ENCODE data around the gene RIC1. TPM values are rescaled to one million over a fixed set of nuclear protein-coding genes. Genes with fewer than 3 reads are reported as not detected.
A peak's percentile ranks its signal among the peaks of the same experiment; 100 is the strongest.

Gene RIC1
- total and polyA plus RNA-seq, 7 experiments from 2014 or later = 4.8 to 28.2 (median 24.4) TPM

DNA sequence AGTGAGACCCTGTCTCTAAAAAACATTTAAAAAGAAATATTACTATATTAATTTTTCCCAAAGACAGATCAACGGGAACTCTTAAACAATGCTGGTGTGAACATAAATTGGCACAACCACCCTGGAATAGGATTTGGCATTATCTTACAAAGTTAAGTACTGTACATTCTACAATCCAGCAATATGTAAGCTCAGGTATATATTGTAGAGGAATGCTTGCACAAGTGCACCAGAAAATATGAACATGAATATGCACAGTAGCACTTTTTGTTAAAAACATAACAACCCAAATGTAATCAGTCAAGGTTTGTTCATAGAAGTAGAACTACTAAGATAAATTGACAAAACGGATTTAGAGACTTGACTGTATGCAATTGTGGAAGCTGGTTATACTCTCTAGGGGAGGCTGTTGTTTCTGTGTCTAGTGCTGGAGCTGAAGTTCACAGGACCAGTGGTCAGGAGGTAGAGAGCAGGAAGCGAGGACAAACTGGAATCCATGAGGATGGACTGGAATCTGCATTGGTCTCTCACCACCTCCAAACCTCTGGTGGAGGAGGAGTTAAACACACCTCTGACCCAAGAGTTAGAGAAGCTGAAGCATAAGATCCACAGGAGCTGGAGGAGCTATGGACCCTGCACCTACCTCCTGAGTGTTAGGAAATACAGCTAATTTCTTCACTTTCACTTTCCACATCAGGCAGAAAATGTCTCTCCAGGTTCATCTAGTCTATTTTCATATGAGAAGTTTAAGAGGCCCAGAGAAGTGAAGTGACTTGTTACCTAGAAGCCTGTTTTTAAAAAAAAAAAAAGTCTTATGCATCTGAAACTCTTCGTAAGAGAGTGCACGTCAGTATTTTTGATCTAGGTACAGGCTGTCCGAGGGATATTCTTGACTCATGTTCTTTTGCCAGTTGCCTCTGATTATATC is 20.3 kb upstream of the RIC1 start:
- Histone ChIP-seq H3K4me3 (ENCODE audit: low read length) (peak overlapping the region; percentile 39), H3K27ac (ENCODE audit: low read depth, low read length) (peak overlapping the region; percentile 47), H3K9me3 (ENCODE audit: control insufficient read depth in 2 of 3, low read length in 3 of 3) (no peaks in the 10 kb centered on the region), H3K36me3 (ENCODE audit: control insufficient read depth in 2 of 3, insufficient read depth in 3 of 3, low read length in 3 of 3) (no peaks in the 10 kb centered on the region), H3K4me1 (ENCODE audit: control insufficient read depth in 2 of 2, insufficient read depth in 2 of 2, low read length in 2 of 2) (peaks cover 0 to 6% of the 10 kb centered on the region in 2 donors), H3K27me3 (ENCODE audit: control insufficient read depth in 2 of 2, insufficient read depth in 2 of 2, low read length in 2 of 2) (no peaks in the 10 kb centered on the region)
- peak in 3 of 9 donors; percentile 8 to 23 (median 21) for DNase-seq
- Mint-ChIP-seq H3K4me1 (peaks cover 7 to 51% (median 42%) of the 10 kb centered on the region in 7 donors), H3K27ac (peak overlapping the region; percentile 53 to 93 (median 86)), H3K27me3 (no peaks in the 10 kb centered on the region), H3K9me3 (peaks cover 0 to 3% (median 0%) of the 10 kb centered on the region in 11 donors), H3K36me3 (peaks cover 0 to 14% (median 4%) of the 10 kb centered on the region in 5 donors), H3K4me3 (peak overlapping the region; percentile 69 to 88 (median 82))
- intact Hi-C loops (cut with micrococcal nuclease) = loop anchor here in 1 of 2 donors (1.0 kb wide), 1 partner anchor 19 kb away; no protein-coding TSS in a partner anchor
- ChIA-PET POLR2A (interaction anchor here (0.7 to 2.6 kb wide), 7 partner anchors 8 to 224 kb away, joined by 3 to 21 read pairs (median 5); partner anchors contain the start of genes CD274, ERMP1, PLGRKT and RIC1), CTCF (interaction anchor here (0.6 to 2.2 kb wide), 5 partner anchors 8 to 818 kb away, joined by 3 to 10 read pairs (median 4); partner anchors contain the start of gene RIC1)
- ATAC-seq = peak; percentile 55

DNA sequence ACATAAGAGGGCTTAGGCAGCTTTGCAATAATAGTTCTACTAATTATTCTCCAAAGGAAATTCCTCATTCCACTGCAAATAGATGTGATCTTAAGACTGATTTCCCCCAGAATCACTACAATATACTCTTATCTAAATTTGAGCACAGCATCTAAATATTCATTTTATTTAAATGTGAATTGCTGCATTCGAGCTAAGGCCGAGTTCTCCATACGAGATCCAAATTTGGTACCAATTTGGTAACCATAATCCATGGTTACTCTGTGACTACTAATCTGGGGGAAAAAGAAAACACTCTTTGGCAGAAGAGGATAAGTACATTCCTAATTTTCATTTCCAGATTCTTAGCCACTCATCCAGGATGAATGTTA is 19.7 kb upstream of the RIC1 start:
- ATAC-seq (no peak), DNase-seq (no peak)
- Mint-ChIP-seq H3K36me3 (peaks cover 0 to 14% (median 4%) of the 10 kb centered on the region in 5 donors), H3K4me3 (peak overlapping the region in 9 of 10 donors; percentile 69 to 88 (median 82)), H3K27me3 (no peaks in the 10 kb centered on the region), H3K4me1 (peaks cover 7 to 51% (median 42%) of the 10 kb centered on the region in 7 donors), H3K9me3 (peaks cover 0 to 3% (median 0%) of the 10 kb centered on the region in 11 donors), H3K27ac (peak overlapping the region in 8 of 9 donors; percentile 53 to 93 (median 86))
- peak overlapping the region; percentile 47 for H3K27ac ChIP-seq (ENCODE audit: low read depth, low read length)
- no peaks in the 10 kb centered on the region for H3K36me3 ChIP-seq (ENCODE audit: control insufficient read depth in 2 of 3, insufficient read depth in 3 of 3, low read length in 3 of 3)
- POLR2A ChIA-PET = interaction anchor here (1.0 to 2.6 kb wide), 4 partner anchors 8 to 172 kb away, joined by 3 to 21 read pairs (median 5); partner anchors contain the start of genes PLGRKT and RIC1
- CTCF ChIA-PET = interaction anchor here (1.1 to 2.2 kb wide), 3 partner anchors 9 to 19 kb away, joined by 4 to 10 read pairs (median 7); partner anchors contain the start of gene RIC1
- intact Hi-C loops (cut with micrococcal nuclease) = loop anchor here in 1 of 2 donors (1.0 kb wide), 1 partner anchor 18 kb away; no protein-coding TSS in a partner anchor
- no peaks in the 10 kb centered on the region for H3K27me3 ChIP-seq (ENCODE audit: control insufficient read depth in 2 of 2, insufficient read depth in 2 of 2, low read length in 2 of 2)
- no peak overlapping the region for H3K4me3 ChIP-seq (ENCODE audit: low read length)
- peaks cover 0 to 6% of the 10 kb centered on the region in 2 donors for H3K4me1 ChIP-seq (ENCODE audit: control insufficient read depth in 2 of 2, insufficient read depth in 2 of 2, low read length in 2 of 2)
- H3K9me3 ChIP-seq (ENCODE audit: control insufficient read depth in 2 of 3, low read length in 3 of 3) = no peaks in the 10 kb centered on the region

DNA sequence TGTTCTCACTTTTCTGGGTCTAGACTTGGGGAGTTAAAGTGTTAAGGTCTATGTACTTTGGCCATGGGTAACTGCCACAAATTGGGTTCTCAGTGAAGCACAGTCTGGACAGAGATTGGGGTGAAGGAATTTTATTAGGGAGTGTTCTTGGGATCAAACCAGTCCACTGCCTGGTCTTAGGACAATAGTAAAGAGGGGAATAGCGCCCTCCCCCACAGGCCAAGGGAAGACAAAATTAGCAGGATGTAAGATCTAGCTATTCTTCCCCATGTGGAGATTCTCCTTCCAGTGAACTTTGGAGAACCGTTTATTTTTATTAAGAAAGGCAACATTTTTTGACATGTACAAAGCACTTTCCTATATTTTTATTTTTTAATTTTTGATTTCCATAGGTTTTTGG is 18.4 kb upstream of the RIC1 start:
- H3K4me1 Mint-ChIP-seq = peaks cover 16 to 60% (median 50%) of the 10 kb centered on the region in 7 donors
- CTCF ChIA-PET = interaction anchor here (0.7 to 0.9 kb wide), 3 partner anchors 10 to 167 kb away, joined by 3 to 4 read pairs (median 3); no protein-coding TSS in a partner anchor
- H3K27ac ChIP-seq (ENCODE audit: low read depth, low read length) = no peak overlapping the region
- POLR2A ChIA-PET = interaction anchor here (0.7 to 2.6 kb wide), 3 partner anchors 12 to 220 kb away, joined by 3 to 21 read pairs (median 3); partner anchors contain the start of gene RIC1
- H3K4me1 ChIP-seq (ENCODE audit: control insufficient read depth in 2 of 2, insufficient read depth in 2 of 2, low read length in 2 of 2) = peaks cover 0 to 6% of the 10 kb centered on the region in 2 donors
- peak overlapping the region in 1 of 10 donors; percentile 53 for H3K4me3 Mint-ChIP-seq
- H3K9me3 Mint-ChIP-seq = peaks cover 0 to 3% (median 0%) of the 10 kb centered on the region in 11 donors
- ATAC-seq (no peak), DNase-seq (no peak)
- no peaks in the 10 kb centered on the region for H3K36me3 ChIP-seq (ENCODE audit: control insufficient read depth in 2 of 3, insufficient read depth in 3 of 3, low read length in 3 of 3)
- H3K4me3 ChIP-seq (ENCODE audit: low read length) = no peak overlapping the region
- H3K27me3 ChIP-seq (ENCODE audit: control insufficient read depth in 2 of 2, insufficient read depth in 2 of 2, low read length in 2 of 2) = no peaks in the 10 kb centered on the region
- intact Hi-C loops (cut with micrococcal nuclease) = loop anchor here in 1 of 2 donors (1.0 kb wide), 1 partner anchor 8 kb away; no protein-coding TSS in a partner anchor
- H3K36me3 Mint-ChIP-seq = peaks cover 0 to 20% (median 4%) of the 10 kb centered on the region in 5 donors
- H3K9me3 ChIP-seq (ENCODE audit: control insufficient read depth in 2 of 3, low read length in 3 of 3) = no peaks in the 10 kb centered on the region
- H3K27ac Mint-ChIP-seq = peak overlapping the region in 5 of 9 donors; percentile 3 to 77 (median 13)
- no peaks in the 10 kb centered on the region for H3K27me3 Mint-ChIP-seq

DNA sequence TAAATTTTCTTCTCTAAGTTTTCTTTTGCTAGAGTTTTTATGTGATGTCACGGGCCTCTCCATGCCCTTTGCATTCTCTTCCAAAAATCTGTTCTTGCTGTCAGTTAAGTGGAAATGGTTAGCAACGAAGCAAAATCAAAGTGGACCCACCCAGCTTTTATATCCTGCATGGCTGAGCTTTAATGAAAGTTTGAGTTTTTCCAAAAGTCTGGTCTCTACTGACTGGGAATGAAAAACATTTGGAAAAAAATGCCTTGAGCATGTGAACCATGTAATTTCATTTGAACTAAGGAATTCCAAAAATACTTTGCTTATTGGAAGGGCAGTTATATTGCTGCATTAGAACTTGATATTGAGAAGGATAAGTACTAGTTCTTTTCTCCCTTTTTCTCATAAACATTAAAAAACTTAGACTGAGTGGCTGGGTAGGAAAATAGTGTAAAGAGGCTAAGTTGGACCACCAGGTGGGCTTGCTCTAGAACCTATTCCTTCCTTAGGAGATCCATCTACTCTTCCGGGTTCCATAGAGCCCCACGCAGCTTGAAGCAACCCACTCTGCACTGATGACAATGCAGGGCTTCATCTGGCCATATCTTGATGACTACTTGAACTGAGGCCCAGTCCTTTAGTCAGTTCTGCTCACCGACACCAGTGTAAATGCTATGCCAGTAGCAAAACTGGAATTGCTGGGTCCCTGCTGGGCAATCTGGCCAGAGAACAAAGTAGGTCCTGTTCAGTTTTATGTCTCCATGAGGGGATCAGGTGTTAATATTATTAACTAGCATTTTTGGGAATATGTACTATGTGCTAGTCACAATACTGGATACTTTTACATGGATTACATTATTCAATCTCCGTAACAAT is 17.4 kb upstream of the RIC1 start:
- Histone ChIP-seq H3K4me1 (ENCODE audit: control insufficient read depth in 2 of 2, insufficient read depth in 2 of 2, low read length in 2 of 2) (peaks cover 0 to 6% of the 10 kb centered on the region in 2 donors), H3K27ac (ENCODE audit: low read depth, low read length) (no peak overlapping the region), H3K9me3 (ENCODE audit: control insufficient read depth in 2 of 3, low read length in 3 of 3) (no peaks in the 10 kb centered on the region), H3K4me3 (ENCODE audit: low read length) (no peak overlapping the region), H3K36me3 (ENCODE audit: control insufficient read depth in 2 of 3, insufficient read depth in 3 of 3, low read length in 3 of 3) (no peaks in the 10 kb centered on the region), H3K27me3 (ENCODE audit: control insufficient read depth in 2 of 2, insufficient read depth in 2 of 2, low read length in 2 of 2) (no peaks in the 10 kb centered on the region)
- ATAC-seq (no peak), DNase-seq (no peak)
- Mint-ChIP-seq H3K36me3 (peaks cover 0 to 22% (median 7%) of the 10 kb centered on the region in 5 donors), H3K27ac (peak overlapping the region in 7 of 9 donors; percentile 36 to 83 (median 65)), H3K4me1 (peaks cover 16 to 67% (median 54%) of the 10 kb centered on the region in 7 donors), H3K4me3 (no peak overlapping the region), H3K9me3 (peaks cover 0 to 2% (median 0%) of the 10 kb centered on the region in 11 donors), H3K27me3 (no peaks in the 10 kb centered on the region)
- ChIA-PET POLR2A (interaction anchor here (0.6 to 1.5 kb wide), 3 partner anchors 12 to 855 kb away, joined by 3 to 9 read pairs (median 3); no protein-coding TSS in a partner anchor), CTCF (interaction anchor here (0.8 to 1.7 kb wide), 3 partner anchors 11 to 29 kb away, joined by 3 to 5 read pairs (median 4); no protein-coding TSS in a partner anchor)
- intact Hi-C loops (cut with micrococcal nuclease) = no loop called here

DNA sequence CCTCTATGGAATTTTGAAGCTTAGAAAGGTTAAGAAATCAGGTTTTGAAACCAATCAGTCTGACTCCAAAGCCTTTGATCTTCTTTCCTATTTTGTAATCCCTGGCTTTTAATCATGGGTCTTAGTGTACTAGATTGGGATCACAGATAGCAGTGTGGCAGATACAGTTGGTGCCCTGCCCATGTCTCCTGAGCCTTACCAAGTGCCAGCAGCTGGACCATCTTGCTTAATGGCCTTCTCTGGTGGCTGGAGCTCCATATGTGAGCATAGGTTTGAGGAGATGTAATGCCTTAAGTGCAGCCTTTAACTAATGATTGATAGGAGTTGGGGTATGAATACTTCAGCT is 16.7 kb upstream of the RIC1 start:
- no peaks in the 10 kb centered on the region for H3K27me3 ChIP-seq (ENCODE audit: control insufficient read depth in 2 of 2, insufficient read depth in 2 of 2, low read length in 2 of 2)
- intact Hi-C loops (cut with micrococcal nuclease) = no loop called here
- no peaks in the 10 kb centered on the region for H3K27me3 Mint-ChIP-seq
- H3K36me3 Mint-ChIP-seq = peaks cover 0 to 20% (median 6%) of the 10 kb centered on the region in 5 donors
- H3K36me3 ChIP-seq (ENCODE audit: control insufficient read depth in 2 of 3, insufficient read depth in 3 of 3, low read length in 3 of 3) = no peaks in the 10 kb centered on the region
- no peak overlapping the region for H3K4me3 Mint-ChIP-seq
- ChIA-PET CTCF (interaction anchor here (1.1 to 1.7 kb wide), 2 partner anchors 12 to 29 kb away, joined by 4 to 5 read pairs; no protein-coding TSS in a partner anchor), POLR2A (interaction anchor here (1.3 to 1.5 kb wide), 2 partner anchors 11 to 15 kb away, joined by 3 to 9 read pairs; no protein-coding TSS in a partner anchor)
- H3K9me3 ChIP-seq (ENCODE audit: control insufficient read depth in 2 of 3, low read length in 3 of 3) = no peaks in the 10 kb centered on the region
- peak overlapping the region; percentile 6 for H3K27ac ChIP-seq (ENCODE audit: low read depth, low read length)
- peaks cover 0 to 6% of the 10 kb centered on the region in 2 donors for H3K4me1 ChIP-seq (ENCODE audit: control insufficient read depth in 2 of 2, insufficient read depth in 2 of 2, low read length in 2 of 2)
- ATAC-seq = no peak
- no peak for DNase-seq
- peak overlapping the region in 7 of 9 donors; percentile 7 to 83 (median 39) for H3K27ac Mint-ChIP-seq
- no peaks in the 10 kb centered on the region for H3K9me3 Mint-ChIP-seq
- no peak overlapping the region for H3K4me3 ChIP-seq (ENCODE audit: low read length)
- peaks cover 17 to 64% (median 52%) of the 10 kb centered on the region in 7 donors for H3K4me1 Mint-ChIP-seq
